Neural progenitor cell (in vitro differentiated cells): Measurements from ENCODE around the gene TSPAN15. TPM values are rescaled to one million over a fixed set of nuclear protein-coding genes. Genes with fewer than 3 reads are reported as not detected.

Experiments
- DNase-seq: peaks from one replicate; pipeline ENCODE4 v3.0.0-alpha.2; 2016; ENCODE audit warnings: low spot score
- H2AFZ ChIP-seq: fragments of 200-600 bp; sonication (generic); replicated peaks from 2 replicates; pipeline ENCODE4 v1.6.1; 2016; ENCODE audit warnings: antibody characterized with exemption
- H3F3A ChIP-seq: fragments of 200-600 bp; sonication (generic); 2 replicates; pipeline ENCODE4 v1.6.1; 2016; ENCODE audit warnings: antibody characterized with exemption, low read depth
- H3K27ac ChIP-seq: fragments of 200-600 bp; sonication (generic); 2 replicates; pipeline ENCODE4 v1.5.1; 2016; ENCODE audit warnings: mild to moderate bottlenecking
- H3K27me3 ChIP-seq: fragments of 200-600 bp; sonication (generic); 2 replicates; pipeline ENCODE4 v1.6.1; 2016; ENCODE audit warnings: mild to moderate bottlenecking, moderate library complexity
- H3K36me3 ChIP-seq: fragments of 200-600 bp; sonication (generic); 2 replicates; pipeline ENCODE4 v1.5.1; 2016
- H3K4me1 ChIP-seq: fragments of 200-600 bp; sonication (generic); 2 replicates; pipeline ENCODE4 v1.6.1; 2016; ENCODE audit warnings: mixed run types
- H3K4me2 ChIP-seq: fragments of 200-600 bp; sonication (generic); 2 replicates; pipeline ENCODE4 v1.6.1; 2016
- H3K4me3 ChIP-seq: fragments of 200-600 bp; sonication (generic); 2 replicates; pipeline ENCODE4 v1.5.1; 2016
- H3K79me2 ChIP-seq: fragments of 200-600 bp; sonication (generic); 2 replicates; pipeline ENCODE4 v1.6.1; 2016; ENCODE audit warnings: low read depth
- H3K9ac ChIP-seq: fragments of 200-600 bp; sonication (generic); 2 replicates; pipeline ENCODE4 v1.6.1; 2016
- H3K9me3 ChIP-seq: fragments of 200-600 bp; sonication (generic); 2 replicates; pipeline ENCODE4 v1.5.1; 2016; ENCODE audit warnings: low read depth
- H4K20me1 ChIP-seq: fragments of 200-600 bp; sonication (generic); 2 replicates; pipeline ENCODE4 v1.6.1; 2016; ENCODE audit warnings: low read depth
- H3K27ac Mint-ChIP-seq: 3 replicates; pipeline ENCODE4 v1.8.0; 2021; ENCODE audit warnings: mixed read lengths
- H3K27me3 Mint-ChIP-seq: 2 replicates; pipeline ENCODE4 v1.8.0; 2022; ENCODE audit warnings: low read depth, mild to moderate bottlenecking, inconsistent platforms, moderate library complexity, mixed read lengths; ENCODE audit not compliant: insufficient read depth
- H3K36me3 Mint-ChIP-seq: 3 replicates; pipeline ENCODE4 v1.8.0; 2021; ENCODE audit warnings: mixed read lengths
- H3K4me1 Mint-ChIP-seq: 3 replicates; pipeline ENCODE4 v1.8.0; 2021; ENCODE audit warnings: mixed read lengths
- H3K4me3 Mint-ChIP-seq: 3 replicates; pipeline ENCODE4 v1.8.0; 2021; ENCODE audit warnings: mild to moderate bottlenecking, moderate library complexity, mixed read lengths
- H3K9me3 Mint-ChIP-seq: 3 replicates; pipeline ENCODE4 v1.8.0; 2020; ENCODE audit warnings: mixed read lengths
- EZH2 ChIP-seq: fragments of 200-600 bp; sonication (generic); IDR thresholded peaks from 2 replicates; pipeline ENCODE4 v1.6.1; 2017; ENCODE audit warnings: antibody characterized with exemption, mild to moderate bottlenecking, moderate library complexity
- EZH2phosphoT487 ChIP-seq: fragments of 200-600 bp; sonication (generic); IDR thresholded peaks from 2 replicates; pipeline ENCODE4 v1.6.1; 2017; ENCODE audit warnings: antibody characterized with exemption
- total RNA-seq: library from RNA; depleted of rRNA; stranded (reverse); fragments of >200 nt; gene quantifications from 2 replicates; pipeline ENCODE4 v1.2.3, GENCODE V29; 2015; ENCODE audit warnings: low replicate concordance
- TF ChIP-seq, protein P1 (sequence below): fragments of 200-600 bp; sonication (generic); IDR thresholded peaks from 2 replicates; pipeline ENCODE4 v1.5.1; 2017; ENCODE audit warnings: antibody characterized with exemption, mild to moderate bottlenecking

TSPAN15 gene
- total RNA-seq, 1 donor from 2014 or later, result 6.8 TPM

DNA sequence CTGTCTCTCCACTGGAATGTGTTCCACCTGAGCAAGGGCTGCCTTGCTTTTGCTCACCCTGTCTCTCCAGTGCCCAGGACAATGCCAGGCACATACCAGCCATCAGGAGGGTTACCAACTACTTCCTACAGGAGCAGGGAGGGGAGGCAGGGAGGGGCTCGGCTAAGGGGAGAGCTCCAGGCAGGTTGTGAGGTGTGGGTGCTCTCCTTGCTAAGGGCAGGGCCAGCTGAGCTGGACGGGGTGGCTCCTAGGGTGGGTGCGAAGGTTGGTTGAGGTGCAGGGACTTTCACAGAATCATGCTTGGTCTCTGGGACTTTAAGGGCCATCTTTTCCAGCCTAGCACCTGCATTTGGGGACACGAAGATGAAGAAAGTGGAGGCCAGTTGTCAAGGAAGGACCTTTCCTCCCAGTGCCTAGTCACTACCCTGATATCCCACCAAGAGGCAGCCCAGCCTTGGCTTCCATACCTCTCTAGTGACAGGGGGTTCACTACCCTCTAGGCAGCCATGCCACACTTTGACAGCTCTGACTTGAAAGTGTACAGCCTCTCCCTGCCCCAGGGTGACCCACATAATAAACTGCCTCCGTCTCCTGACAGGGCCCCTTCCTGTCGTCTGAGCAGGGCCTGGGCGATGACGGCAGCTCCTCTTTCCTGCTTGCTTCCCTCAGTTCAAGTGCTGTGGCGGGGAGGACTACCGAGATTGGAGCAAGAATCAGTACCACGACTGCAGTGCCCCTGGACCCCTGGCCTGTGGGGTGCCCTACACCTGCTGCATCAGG is 46.5 kb downstream of the TSPAN15 start:
- no peak for DNase-seq

DNA sequence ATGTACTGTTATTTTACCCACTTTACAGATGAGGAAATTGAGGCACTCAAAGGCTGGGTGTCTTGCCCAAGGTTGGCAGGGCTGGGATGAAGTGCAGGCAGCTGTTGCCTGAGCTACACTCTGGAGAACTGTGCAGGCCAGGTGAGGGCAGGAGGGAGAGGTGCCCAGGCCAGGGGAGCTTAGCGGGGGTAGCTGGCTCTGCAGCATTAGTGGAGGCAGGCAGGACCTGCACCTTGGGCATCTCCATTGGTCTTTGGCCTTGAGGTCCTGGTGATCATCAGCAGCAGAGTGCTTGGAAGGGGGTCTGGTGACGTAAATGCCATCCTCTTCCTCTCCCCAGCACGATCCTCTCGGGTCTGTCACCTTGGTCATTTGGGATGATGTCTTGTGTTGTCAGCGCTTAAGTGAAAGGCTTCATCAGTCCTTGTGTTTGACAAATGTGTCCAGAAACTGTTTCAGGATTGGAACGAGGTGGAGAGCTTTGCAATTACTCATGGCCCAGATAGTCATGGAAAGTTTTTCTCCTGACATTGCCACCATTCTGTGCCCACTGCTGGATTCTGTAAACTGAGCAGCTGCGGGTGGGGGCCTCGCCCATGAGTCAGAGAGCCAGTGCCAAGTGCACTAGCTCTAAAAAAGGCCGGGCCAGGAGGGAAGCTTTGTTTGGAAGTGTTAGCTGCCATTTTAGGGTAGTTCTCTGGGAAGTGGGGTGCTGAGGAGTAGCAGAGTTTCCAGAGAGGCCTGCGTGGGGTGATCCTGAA is 47.6 kb downstream of the TSPAN15 start:
- no peak overlapping the region for H2AFZ ChIP-seq
- no peaks in the 10 kb centered on the region for H3K27me3 ChIP-seq
- no peak overlapping the region for H3K4me3 Mint-ChIP-seq
- H3K36me3 ChIP-seq, result no peaks in the 10 kb centered on the region
- TF ChIP-seq EZH2, result no peak
- H3K4me1 Mint-ChIP-seq, result peaks cover 13% of the 10 kb centered on the region
- H3K9me3 Mint-ChIP-seq, result no peaks in the 10 kb centered on the region
- H3K36me3 Mint-ChIP-seq, result peaks cover 4% of the 10 kb centered on the region
- H3K79me2 ChIP-seq, result no peaks in the 10 kb centered on the region
- peaks cover 10% of the 10 kb centered on the region for H3K4me1 ChIP-seq
- peaks cover 14% of the 10 kb centered on the region for H3K27me3 Mint-ChIP-seq
- H4K20me1 ChIP-seq, result no peaks in the 10 kb centered on the region
- H3K27ac Mint-ChIP-seq, result no peak overlapping the region
- H3K9me3 ChIP-seq, result no peaks in the 10 kb centered on the region
- no peak overlapping the region for H3K9ac ChIP-seq
- H3F3A ChIP-seq, result no peaks in the 10 kb centered on the region
- no peak overlapping the region for H3K4me3 ChIP-seq
- H3K4me2 ChIP-seq, result no peak overlapping the region
- no peak for DNase-seq
- no peak overlapping the region for H3K27ac ChIP-seq

More for the DNA sequence above, 46.5 kb downstream of the TSPAN15 start:
- Histone ChIP-seq H4K20me1 (no peaks in the 10 kb centered on the region), H2AFZ (no peak overlapping the region), H3K36me3 (no peaks in the 10 kb centered on the region), H3K79me2 (no peaks in the 10 kb centered on the region), H3K4me1 (peaks cover 10% of the 10 kb centered on the region), H3K27ac (no peak overlapping the region), H3F3A (no peaks in the 10 kb centered on the region), H3K4me3 (no peak overlapping the region), H3K27me3 (no peaks in the 10 kb centered on the region), H3K9me3 (no peaks in the 10 kb centered on the region), H3K9ac (no peak overlapping the region), H3K4me2 (no peak overlapping the region)
- Mint-ChIP-seq H3K9me3 (no peaks in the 10 kb centered on the region), H3K27me3 (peaks cover 14% of the 10 kb centered on the region), H3K27ac (no peak overlapping the region), H3K4me3 (no peak overlapping the region), H3K4me1 (peaks cover 14% of the 10 kb centered on the region), H3K36me3 (peaks cover 4% of the 10 kb centered on the region)
- TF ChIP-seq EZH2, result no peak

DNA sequence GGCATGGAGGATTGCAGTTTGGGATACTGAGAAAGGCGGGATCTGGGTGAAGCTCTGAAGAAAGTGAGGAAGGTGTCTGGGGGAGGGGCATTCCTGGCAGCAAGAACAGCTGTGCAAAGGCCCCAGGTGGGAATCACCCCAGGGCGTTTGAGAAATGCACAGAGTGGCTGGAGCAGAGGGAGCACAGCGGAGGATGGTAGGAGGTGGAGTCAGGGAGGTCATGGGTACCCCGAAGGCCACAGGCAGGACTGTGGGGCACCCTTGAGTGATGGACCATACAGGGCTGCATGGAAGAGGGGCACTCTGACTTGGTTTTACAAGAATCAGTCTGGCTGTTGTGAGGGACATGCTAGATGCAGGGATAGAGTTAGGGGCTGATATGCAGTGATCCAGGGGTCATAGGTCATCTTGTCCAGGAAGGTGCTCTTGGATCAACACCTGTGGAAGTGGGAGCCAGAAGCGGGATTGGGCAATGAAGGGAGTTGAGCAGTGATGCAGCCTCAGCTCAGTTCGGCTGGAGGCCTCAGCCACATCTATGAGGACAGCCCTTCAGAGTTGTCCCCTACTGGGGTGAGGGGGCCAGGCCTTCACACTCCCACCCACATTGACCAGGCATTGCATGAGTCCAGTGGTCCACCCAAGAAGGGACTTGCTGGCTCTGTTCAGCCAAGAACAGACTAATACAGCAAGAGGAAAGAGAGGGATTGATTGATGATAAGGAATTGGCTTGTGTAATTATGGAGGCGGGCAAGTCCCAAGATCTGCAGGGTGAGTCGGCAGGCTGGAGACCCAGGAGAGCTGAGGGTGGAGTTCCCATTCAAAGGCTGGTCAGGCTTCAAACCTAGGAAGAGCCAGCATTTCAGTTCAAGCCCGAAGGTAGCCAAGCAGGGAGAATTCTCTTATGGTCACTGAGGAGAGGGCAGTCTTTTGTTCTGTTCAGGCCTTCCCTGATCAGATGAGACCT is 48.7 kb downstream of the TSPAN15 start:
- Mint-ChIP-seq H3K27ac (no peak overlapping the region), H3K36me3 (peaks cover 4% of the 10 kb centered on the region)
- no peak overlapping the region for H3K4me2 ChIP-seq

More for the DNA sequence above, 48.7 kb downstream of the TSPAN15 start:
- H3K9ac ChIP-seq, result no peak overlapping the region
- no peaks in the 10 kb centered on the region for H3K27me3 ChIP-seq
- peaks cover 2% of the 10 kb centered on the region for H3K4me1 Mint-ChIP-seq
- no peak overlapping the region for H2AFZ ChIP-seq
- H3K9me3 ChIP-seq, result no peaks in the 10 kb centered on the region
- H3K27me3 Mint-ChIP-seq, result peaks cover 10% of the 10 kb centered on the region
- H3K4me3 ChIP-seq, result no peak overlapping the region
- no peaks in the 10 kb centered on the region for H4K20me1 ChIP-seq
- TF ChIP-seq EZH2phosphoT487 (no peak), EZH2 (no peak)
- TF ChIP-seq, protein P1, sequence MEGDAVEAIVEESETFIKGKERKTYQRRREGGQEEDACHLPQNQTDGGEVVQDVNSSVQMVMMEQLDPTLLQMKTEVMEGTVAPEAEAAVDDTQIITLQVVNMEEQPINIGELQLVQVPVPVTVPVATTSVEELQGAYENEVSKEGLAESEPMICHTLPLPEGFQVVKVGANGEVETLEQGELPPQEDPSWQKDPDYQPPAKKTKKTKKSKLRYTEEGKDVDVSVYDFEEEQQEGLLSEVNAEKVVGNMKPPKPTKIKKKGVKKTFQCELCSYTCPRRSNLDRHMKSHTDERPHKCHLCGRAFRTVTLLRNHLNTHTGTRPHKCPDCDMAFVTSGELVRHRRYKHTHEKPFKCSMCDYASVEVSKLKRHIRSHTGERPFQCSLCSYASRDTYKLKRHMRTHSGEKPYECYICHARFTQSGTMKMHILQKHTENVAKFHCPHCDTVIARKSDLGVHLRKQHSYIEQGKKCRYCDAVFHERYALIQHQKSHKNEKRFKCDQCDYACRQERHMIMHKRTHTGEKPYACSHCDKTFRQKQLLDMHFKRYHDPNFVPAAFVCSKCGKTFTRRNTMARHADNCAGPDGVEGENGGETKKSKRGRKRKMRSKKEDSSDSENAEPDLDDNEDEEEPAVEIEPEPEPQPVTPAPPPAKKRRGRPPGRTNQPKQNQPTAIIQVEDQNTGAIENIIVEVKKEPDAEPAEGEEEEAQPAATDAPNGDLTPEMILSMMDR, result no peak
- peaks cover 2% of the 10 kb centered on the region for H3K4me1 ChIP-seq
- H3K79me2 ChIP-seq, result no peaks in the 10 kb centered on the region
- no peak overlapping the region for H3K27ac ChIP-seq
- no peak overlapping the region for H3K4me3 Mint-ChIP-seq
- H3K9me3 Mint-ChIP-seq, result no peaks in the 10 kb centered on the region
- no peaks in the 10 kb centered on the region for H3K36me3 ChIP-seq
- DNase-seq, result no peak
- no peaks in the 10 kb centered on the region for H3F3A ChIP-seq
